LNCaP clone FGC (cell line): Measurements from ENCODE around the gene POU2F2.

Experiments
- DNase-seq: peaks from one replicate; pipeline ENCODE4 v3.0.0-alpha.2; 2011; ENCODE audit warnings: low read depth
- H3K4me3 ChIP-seq: 2 replicates; pipeline ENCODE4 v1.5.1; 2011; ENCODE audit warnings: mild to moderate bottlenecking, low read depth, low read length, control low read depth
- CTCF ChIP-seq: IDR thresholded peaks from 2 replicates; pipeline ENCODE4 v1.5.1; 2012; ENCODE audit warnings: mild to moderate bottlenecking; ENCODE audit not compliant: control insufficient read depth, insufficient read depth; ENCODE audit errors: extremely low read depth

Gene POU2F2

GRCh38 chr19:42037649-42038048 is 94.6 kb downstream of the POU2F2 start:
- no peak for DNase-seq
- no peak for TF ChIP-seq CTCF
- H3K4me3 ChIP-seq: no peak overlapping the region
